ENCODE data around the gene PPM1L. TPM values are rescaled to one million over a fixed set of nuclear protein-coding genes. Genes with fewer than 3 reads are reported as not detected.

PPM1L gene
- total RNA-seq, 1 experiment from 2014 or later, result 7.3 TPM

DNA sequence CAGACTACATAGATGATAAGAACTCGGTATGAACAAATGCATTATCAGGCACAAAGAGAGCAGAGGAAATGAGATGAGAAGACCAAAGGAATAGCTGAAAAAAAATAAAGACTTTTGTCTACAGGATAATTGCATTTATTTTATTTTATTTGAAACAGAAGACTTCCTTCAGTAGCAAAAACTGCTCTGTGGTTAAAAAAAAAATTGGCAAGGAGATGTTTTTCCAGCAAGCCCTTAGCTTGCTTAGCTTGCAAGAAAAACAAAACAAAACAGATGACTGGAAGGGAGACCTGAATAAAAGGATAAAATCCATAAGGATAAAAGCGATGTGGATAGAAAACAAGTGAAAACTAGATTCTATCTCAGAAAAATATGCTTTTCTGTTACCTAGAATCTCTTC is 9.1 kb upstream of the PPM1L start:
- Histone ChIP-seq H3K23ac (ENCODE audit: insufficient read length, low read depth, low read length) (no peak overlapping the region), H3K9me3 (ENCODE audit: control insufficient read depth, low read depth, low read length) (no peaks in the 10 kb centered on the region), H3K4ac (ENCODE audit: low read depth, low read length) (no peak overlapping the region), H2BK20ac (ENCODE audit: low read depth, low read length, poor library complexity, severe bottlenecking) (no peak overlapping the region), H3K79me2 (ENCODE audit: insufficient read depth, low read length) (no peaks in the 10 kb centered on the region), H3K23me2 (ENCODE audit: insufficient read length, low read depth, low read length, poor library complexity, severe bottlenecking) (no peaks in the 10 kb centered on the region), H2BK5ac (ENCODE audit: insufficient read length, low read length) (no peak overlapping the region), H3K56ac (ENCODE audit: insufficient read length, low read depth, low read length) (no peak overlapping the region), H3K27ac (ENCODE audit: insufficient read length, low read depth, low read length) (no peak overlapping the region), H4K20me1 (ENCODE audit: control insufficient read depth, insufficient read depth, insufficient read length) (no peaks in the 10 kb centered on the region), H3K4me1 (ENCODE audit: insufficient read depth, low read length) (no peaks in the 10 kb centered on the region), H2BK12ac (ENCODE audit: insufficient read length, low read depth, low read length) (no peak overlapping the region), H2AFZ (ENCODE audit: low read length) (no peak overlapping the region), H2BK15ac (ENCODE audit: low read depth, low read length) (no peak overlapping the region), H4K91ac (ENCODE audit: insufficient read length, low read depth, low read length) (no peak overlapping the region), H3K14ac (ENCODE audit: insufficient read depth, low read length) (no peak overlapping the region), H4K8ac (replicated peaks; ENCODE audit: insufficient read length, low read depth, low read length) (no peak overlapping the region), H3K18ac (ENCODE audit: insufficient read length, low read depth, low read length) (no peak overlapping the region), H3K27me3 (ENCODE audit: insufficient read depth, low read length) (no peaks in the 10 kb centered on the region), H3K9ac (ENCODE audit: extremely low read depth, insufficient read length, low read length) (no peak overlapping the region), H3K4me2 (ENCODE audit: insufficient read depth, insufficient read length, low read length) (no peak overlapping the region), H4K5ac (ENCODE audit: insufficient read length, low read depth, low read length) (no peak overlapping the region), H3T11ph (ENCODE audit: low read length) (no peak overlapping the region), H3K79me1 (ENCODE audit: insufficient read depth, low read depth, low read length, poor library complexity, severe bottlenecking) (no peaks in the 10 kb centered on the region), H2AK5ac (ENCODE audit: insufficient read length, low read length) (no peak overlapping the region), H2BK120ac (ENCODE audit: low read depth, low read length, poor library complexity, severe bottlenecking) (no peak overlapping the region)
- TF ChIP-seq, protein P1, sequence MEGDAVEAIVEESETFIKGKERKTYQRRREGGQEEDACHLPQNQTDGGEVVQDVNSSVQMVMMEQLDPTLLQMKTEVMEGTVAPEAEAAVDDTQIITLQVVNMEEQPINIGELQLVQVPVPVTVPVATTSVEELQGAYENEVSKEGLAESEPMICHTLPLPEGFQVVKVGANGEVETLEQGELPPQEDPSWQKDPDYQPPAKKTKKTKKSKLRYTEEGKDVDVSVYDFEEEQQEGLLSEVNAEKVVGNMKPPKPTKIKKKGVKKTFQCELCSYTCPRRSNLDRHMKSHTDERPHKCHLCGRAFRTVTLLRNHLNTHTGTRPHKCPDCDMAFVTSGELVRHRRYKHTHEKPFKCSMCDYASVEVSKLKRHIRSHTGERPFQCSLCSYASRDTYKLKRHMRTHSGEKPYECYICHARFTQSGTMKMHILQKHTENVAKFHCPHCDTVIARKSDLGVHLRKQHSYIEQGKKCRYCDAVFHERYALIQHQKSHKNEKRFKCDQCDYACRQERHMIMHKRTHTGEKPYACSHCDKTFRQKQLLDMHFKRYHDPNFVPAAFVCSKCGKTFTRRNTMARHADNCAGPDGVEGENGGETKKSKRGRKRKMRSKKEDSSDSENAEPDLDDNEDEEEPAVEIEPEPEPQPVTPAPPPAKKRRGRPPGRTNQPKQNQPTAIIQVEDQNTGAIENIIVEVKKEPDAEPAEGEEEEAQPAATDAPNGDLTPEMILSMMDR (conservative IDR thresholded peaks at IDR 0.05), result no peak
- no peaks in the 10 kb centered on the region for H3K9me3 Mint-ChIP-seq
- DNase-seq, result no peak
- H3K27ac Mint-ChIP-seq, result no peak overlapping the region
- H3K36me3 Mint-ChIP-seq (ENCODE audit: insufficient read depth in 1 of 3, low read depth in 3 of 3), result no peaks in the 10 kb centered on the region
- H3K27me3 Mint-ChIP-seq (ENCODE audit: low read depth), result peaks cover 14% of the 10 kb centered on the region
- no peaks in the 10 kb centered on the region for H3K4me1 Mint-ChIP-seq
- H3K4me3 Mint-ChIP-seq, result no peak overlapping the region
- WGBS (ENCODE audit: extremely low coverage, insufficient read length, low lambda C conversion rate), result no CpG with 5 or more reads among the region's 2 CpGs
